ENCODE data around the gene LEF1. TPM values are rescaled to one million over a fixed set of nuclear protein-coding genes. Genes with fewer than 3 reads are reported as not detected.

The LEF1 gene
- total RNA-seq, 1 experiment from 2014 or later = 0.79 TPM

DNA sequence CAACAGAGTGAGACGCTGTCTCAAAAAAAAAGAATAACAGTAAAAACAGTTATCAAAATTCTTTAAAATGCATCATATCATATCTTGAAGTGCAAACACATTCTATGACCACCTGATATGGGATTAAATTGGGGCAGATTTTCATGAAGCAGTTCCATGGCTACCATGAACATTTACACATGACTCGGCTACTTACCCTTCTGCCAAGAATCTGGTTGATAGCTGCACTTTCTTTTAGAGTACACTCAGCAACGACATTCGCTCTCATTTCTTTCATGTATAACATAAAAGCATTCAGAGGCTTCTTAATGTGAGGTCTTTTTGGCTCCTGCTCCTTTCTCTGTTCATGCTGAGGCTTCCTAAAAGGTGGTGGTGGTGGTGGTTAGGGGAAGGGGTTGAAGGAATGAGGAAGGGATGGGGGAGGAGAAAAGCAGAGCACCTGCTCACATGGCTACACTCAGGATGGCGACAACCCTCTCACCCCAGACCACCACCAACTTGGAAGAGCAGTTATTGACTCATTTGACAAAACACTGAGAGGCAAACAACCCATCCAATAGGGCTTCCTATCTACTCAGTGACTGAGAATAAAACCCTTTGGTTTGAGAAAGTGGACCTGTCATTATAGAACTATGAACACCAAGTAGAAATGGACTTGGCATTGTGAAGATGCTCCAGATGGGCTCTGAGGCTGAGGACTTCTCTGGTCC lies 90.6 kb downstream of the LEF1 start:
- no peak overlapping the region for H3K27ac ChIP-seq (ENCODE audit: low read depth, low read length)
- H3K36me3 ChIP-seq (ENCODE audit: control insufficient read depth in 1 of 2, insufficient read depth in 2 of 2, low read length in 2 of 2) = no peaks in the 10 kb centered on the region
- no peaks in the 10 kb centered on the region for H3K79me2 ChIP-seq (ENCODE audit: insufficient read depth, low read length)
- no peaks in the 10 kb centered on the region for H3K4me1 ChIP-seq (ENCODE audit: control insufficient read depth in 1 of 2, insufficient read depth in 2 of 2, low read length in 2 of 2)
- ATAC-seq = no peak
- no peak overlapping the region for H3K9ac ChIP-seq (ENCODE audit: low read length)
- H2AFZ ChIP-seq (ENCODE audit: low read depth, low read length, poor library complexity, severe bottlenecking) = no peak overlapping the region
- H4K20me1 ChIP-seq (ENCODE audit: insufficient read depth) = no peaks in the 10 kb centered on the region
- peaks cover 19% of the 10 kb centered on the region; the same call in 1 of the 2 replicates for H3K27me3 ChIP-seq (ENCODE audit: insufficient read depth, low read length)
- RAD21 ChIA-PET (ENCODE audit: low non-redundant PET in 1 of 2, low total read pairs in 2 of 2, uncharacterized antibody in 2 of 2, unreplicated experiment in 2 of 2) = no interaction called here
- no peak for DNase-seq (ENCODE audit: low read depth, low spot score)
- no peak overlapping the region for H3K4me2 ChIP-seq (ENCODE audit: low read length)
- no peaks in the 10 kb centered on the region for H3K9me2 ChIP-seq (ENCODE audit: insufficient read depth)
- no peak overlapping the region for H3K4me3 ChIP-seq (replicated peaks in 1 of 2; ENCODE audit: low read depth in 1 of 2, low read length in 2 of 2)
- POLR2A ChIA-PET = no interaction called here
- H3K9me3 ChIP-seq (ENCODE audit: control insufficient read depth in 1 of 2, insufficient read depth in 1 of 2, low read depth in 1 of 2, low read length in 2 of 2) = no peaks in the 10 kb centered on the region
- TF ChIP-seq ZFX (IDR thresholded peaks at IDR 0.05) (no peak), EGR1 (IDR thresholded peaks at IDR 0.05; ENCODE audit: low read depth) (no peak), FOSL1 (IDR thresholded peaks at IDR 0.05; ENCODE audit: low read depth) (no peak), POLR2A (IDR thresholded peaks at IDR 0.05; ENCODE audit: borderline replicate concordance, extremely low read depth, insufficient read depth, insufficient read length) (no peak), JUND (IDR thresholded peaks at IDR 0.05) (no peak), ELF1 (IDR thresholded peaks at IDR 0.05; ENCODE audit: borderline replicate concordance, low read depth) (no peak)
- TF ChIP-seq, protein P1, sequence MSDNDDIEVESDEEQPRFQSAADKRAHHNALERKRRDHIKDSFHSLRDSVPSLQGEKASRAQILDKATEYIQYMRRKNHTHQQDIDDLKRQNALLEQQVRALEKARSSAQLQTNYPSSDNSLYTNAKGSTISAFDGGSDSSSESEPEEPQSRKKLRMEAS (IDR thresholded peaks at IDR 0.05) = no peak
- TF ChIP-seq, protein P2, sequence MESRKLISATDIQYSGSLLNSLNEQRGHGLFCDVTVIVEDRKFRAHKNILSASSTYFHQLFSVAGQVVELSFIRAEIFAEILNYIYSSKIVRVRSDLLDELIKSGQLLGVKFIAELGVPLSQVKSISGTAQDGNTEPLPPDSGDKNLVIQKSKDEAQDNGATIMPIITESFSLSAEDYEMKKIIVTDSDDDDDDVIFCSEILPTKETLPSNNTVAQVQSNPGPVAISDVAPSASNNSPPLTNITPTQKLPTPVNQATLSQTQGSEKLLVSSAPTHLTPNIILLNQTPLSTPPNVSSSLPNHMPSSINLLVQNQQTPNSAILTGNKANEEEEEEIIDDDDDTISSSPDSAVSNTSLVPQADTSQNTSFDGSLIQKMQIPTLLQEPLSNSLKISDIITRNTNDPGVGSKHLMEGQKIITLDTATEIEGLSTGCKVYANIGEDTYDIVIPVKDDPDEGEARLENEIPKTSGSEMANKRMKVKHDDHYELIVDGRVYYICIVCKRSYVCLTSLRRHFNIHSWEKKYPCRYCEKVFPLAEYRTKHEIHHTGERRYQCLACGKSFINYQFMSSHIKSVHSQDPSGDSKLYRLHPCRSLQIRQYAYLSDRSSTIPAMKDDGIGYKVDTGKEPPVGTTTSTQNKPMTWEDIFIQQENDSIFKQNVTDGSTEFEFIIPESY (IDR thresholded peaks at IDR 0.05; ENCODE audit: extremely low read depth, insufficient replicate concordance, low read length) = no peak
- intact Hi-C loops (cut with micrococcal nuclease) = no loop called here
- no TSS peak for BruUV-seq (replicated peaks)
- CTCF ChIA-PET = no interaction called here

DNA sequence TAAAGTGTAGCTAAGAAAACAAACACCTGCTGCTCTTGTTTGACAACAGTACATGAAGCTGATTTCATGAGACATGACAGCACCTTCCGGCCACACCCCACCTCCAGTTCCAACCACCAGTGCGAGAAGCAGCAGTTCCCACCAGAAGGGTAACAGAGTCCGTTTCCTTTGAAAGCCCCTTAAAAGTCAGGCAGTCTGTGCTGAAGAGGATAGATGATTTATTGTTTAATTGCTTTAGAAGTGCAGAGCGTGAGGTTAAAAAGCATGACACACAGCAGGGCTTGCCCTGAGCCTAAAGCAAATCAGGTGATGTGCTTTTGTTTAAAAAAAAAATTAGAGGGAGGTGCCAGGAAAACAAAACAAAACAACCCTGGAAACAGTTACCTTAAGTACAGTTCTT lies 96.4 kb downstream of the LEF1 start:
- no peak for ATAC-seq
- BruUV-seq (replicated peaks) = no TSS peak

More for the DNA sequence above, 96.4 kb downstream of the LEF1 start:
- Histone ChIP-seq H3K9me3 (ENCODE audit: control insufficient read depth in 1 of 2, insufficient read depth in 1 of 2, low read depth in 1 of 2, low read length in 2 of 2) (no peaks in the 10 kb centered on the region), H3K27ac (ENCODE audit: low read depth, low read length) (no peak overlapping the region), H3K4me1 (ENCODE audit: control insufficient read depth in 1 of 2, insufficient read depth in 2 of 2, low read length in 2 of 2) (no peaks in the 10 kb centered on the region), H3K79me2 (ENCODE audit: insufficient read depth, low read length) (no peaks in the 10 kb centered on the region), H3K4me3 (replicated peaks in 1 of 2; ENCODE audit: low read depth in 1 of 2, low read length in 2 of 2) (no peak overlapping the region), H4K20me1 (ENCODE audit: insufficient read depth) (no peaks in the 10 kb centered on the region), H2AFZ (ENCODE audit: low read depth, low read length, poor library complexity, severe bottlenecking) (no peak overlapping the region), H3K36me3 (ENCODE audit: control insufficient read depth in 1 of 2, insufficient read depth in 2 of 2, low read length in 2 of 2) (no peaks in the 10 kb centered on the region), H3K9me2 (ENCODE audit: insufficient read depth) (no peaks in the 10 kb centered on the region), H3K9ac (ENCODE audit: low read length) (no peak overlapping the region), H3K27me3 (ENCODE audit: insufficient read depth, low read length) (peaks cover 8% of the 10 kb centered on the region; the same call in 1 of the 2 replicates), H3K4me2 (ENCODE audit: low read length) (no peak overlapping the region)
- DNase-seq (ENCODE audit: low read depth, low spot score) = no peak
- intact Hi-C loops (cut with micrococcal nuclease) = no loop called here
- ChIA-PET POLR2A (no interaction called here), CTCF (no interaction called here), RAD21 (ENCODE audit: low non-redundant PET in 1 of 2, low total read pairs in 2 of 2, uncharacterized antibody in 2 of 2, unreplicated experiment in 2 of 2) (no interaction called here)
- TF ChIP-seq CEBPB (IDR thresholded peaks at IDR 0.05; ENCODE audit: low read depth) (no peak), TCF7L2 (IDR thresholded peaks at IDR 0.05; ENCODE audit: borderline replicate concordance, extremely low read depth, insufficient read depth, insufficient read length) (no peak), EZH2 (IDR thresholded peaks at IDR 0.05) (no peak), POLR2AphosphoS5 (IDR thresholded peaks at IDR 0.05; ENCODE audit: low read depth, low read length) (no peak), EZH2phosphoT487 (IDR thresholded peaks at IDR 0.05; ENCODE audit: borderline replicate concordance) (no peak), SIN3A (IDR thresholded peaks at IDR 0.05; ENCODE audit: low read depth) (no peak), EGR1 (IDR thresholded peaks at IDR 0.05; ENCODE audit: low read depth) (no peak), CBX3 (IDR thresholded peaks at IDR 0.05; ENCODE audit: low read depth) (no peak), ZNF274 (IDR thresholded peaks at IDR 0.05; ENCODE audit: low read depth, low read length) (no peak), SP1 (IDR thresholded peaks at IDR 0.05; ENCODE audit: low read depth) (no peak), RAD21 (IDR thresholded peaks at IDR 0.05; ENCODE audit: low read depth) (no peak), ZFX (IDR thresholded peaks at IDR 0.05) (no peak)
- TF ChIP-seq, protein P1 (IDR thresholded peaks at IDR 0.05) = no peak
- TF ChIP-seq, protein P2 (IDR thresholded peaks at IDR 0.05; ENCODE audit: extremely low read depth, insufficient replicate concordance, low read length) = no peak
